Mesothelial cell of epicardium (in vitro differentiated cells): ENCODE data around the gene DIAPH3. TPM values are rescaled to one million over a fixed set of nuclear protein-coding genes. Genes with fewer than 3 reads are reported as not detected.

Experiments used
- DNase-seq, 2 experiments: peaks; one replicate each; pipeline ENCODE4 v3.0.0; 2021; ENCODE audit warnings: low spot score in 2 of 2; ENCODE audit not compliant: unreplicated experiment in 2 of 2
- H3K27ac Mint-ChIP-seq: 2 replicates; pipeline ENCODE4 v1.8.0; 2021; ENCODE audit warnings: mixed read lengths
- H3K27me3 Mint-ChIP-seq: 2 replicates; pipeline ENCODE4 v1.8.0; 2021; ENCODE audit warnings: low read depth, mixed read lengths
- H3K36me3 Mint-ChIP-seq: 2 replicates; pipeline ENCODE4 v1.8.0; 2021; ENCODE audit warnings: mixed read lengths
- H3K4me1 Mint-ChIP-seq: 2 replicates; pipeline ENCODE4 v1.8.0; 2021; ENCODE audit warnings: mixed read lengths
- H3K4me3 Mint-ChIP-seq: 2 replicates; pipeline ENCODE4 v1.8.0; 2021; ENCODE audit warnings: mild to moderate bottlenecking, moderate library complexity, mixed read lengths
- H3K9me3 Mint-ChIP-seq: 2 replicates; pipeline ENCODE4 v1.8.0; 2021; ENCODE audit warnings: mixed read lengths
- total RNA-seq: library from RNA; stranded (reverse); gene quantifications from 3 replicates; pipeline ENCODE4 v1.2.1, GENCODE V29; 2021
- TF ChIP-seq, protein P1 (sequence below): fragments of 200-600 bp; sonication (generic); IDR thresholded peaks from one replicate; pipeline ENCODE4 v1.5.0; 2021; ENCODE audit warnings: antibody characterized with exemption; ENCODE audit not compliant: unreplicated experiment

Gene DIAPH3
- total RNA-seq, 1 donor from 2014 or later = 16.8 TPM

DNA sequence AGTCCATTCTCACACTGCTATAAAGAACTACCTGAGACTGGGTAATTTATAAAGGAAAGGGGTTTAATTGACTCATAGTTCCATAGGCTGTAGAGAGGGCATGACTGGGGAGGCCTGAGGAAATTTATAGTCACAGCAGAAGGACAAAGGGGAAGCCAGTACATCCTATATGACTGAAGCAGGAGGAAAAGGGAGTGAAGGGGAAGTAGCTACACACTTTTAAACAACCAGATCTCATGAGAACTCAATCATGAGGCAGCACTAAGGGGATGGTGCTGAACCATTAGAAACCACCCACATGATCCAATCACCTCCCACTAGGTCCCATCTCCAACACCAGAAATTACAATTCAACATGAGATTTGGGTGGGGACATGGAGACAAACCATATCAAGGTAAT is 209.1 kb downstream of the DIAPH3 start:
- Mint-ChIP-seq H3K27me3 (no peaks in the 10 kb centered on the region), H3K27ac (no peak overlapping the region), H3K9me3 (peaks cover 14% of the 10 kb centered on the region), H3K36me3 (peaks cover 20% of the 10 kb centered on the region), H3K4me3 (no peak overlapping the region), H3K4me1 (peaks cover 6% of the 10 kb centered on the region)
- TF ChIP-seq, protein P1, sequence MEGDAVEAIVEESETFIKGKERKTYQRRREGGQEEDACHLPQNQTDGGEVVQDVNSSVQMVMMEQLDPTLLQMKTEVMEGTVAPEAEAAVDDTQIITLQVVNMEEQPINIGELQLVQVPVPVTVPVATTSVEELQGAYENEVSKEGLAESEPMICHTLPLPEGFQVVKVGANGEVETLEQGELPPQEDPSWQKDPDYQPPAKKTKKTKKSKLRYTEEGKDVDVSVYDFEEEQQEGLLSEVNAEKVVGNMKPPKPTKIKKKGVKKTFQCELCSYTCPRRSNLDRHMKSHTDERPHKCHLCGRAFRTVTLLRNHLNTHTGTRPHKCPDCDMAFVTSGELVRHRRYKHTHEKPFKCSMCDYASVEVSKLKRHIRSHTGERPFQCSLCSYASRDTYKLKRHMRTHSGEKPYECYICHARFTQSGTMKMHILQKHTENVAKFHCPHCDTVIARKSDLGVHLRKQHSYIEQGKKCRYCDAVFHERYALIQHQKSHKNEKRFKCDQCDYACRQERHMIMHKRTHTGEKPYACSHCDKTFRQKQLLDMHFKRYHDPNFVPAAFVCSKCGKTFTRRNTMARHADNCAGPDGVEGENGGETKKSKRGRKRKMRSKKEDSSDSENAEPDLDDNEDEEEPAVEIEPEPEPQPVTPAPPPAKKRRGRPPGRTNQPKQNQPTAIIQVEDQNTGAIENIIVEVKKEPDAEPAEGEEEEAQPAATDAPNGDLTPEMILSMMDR = no peak
- DNase-seq = no peak

DNA sequence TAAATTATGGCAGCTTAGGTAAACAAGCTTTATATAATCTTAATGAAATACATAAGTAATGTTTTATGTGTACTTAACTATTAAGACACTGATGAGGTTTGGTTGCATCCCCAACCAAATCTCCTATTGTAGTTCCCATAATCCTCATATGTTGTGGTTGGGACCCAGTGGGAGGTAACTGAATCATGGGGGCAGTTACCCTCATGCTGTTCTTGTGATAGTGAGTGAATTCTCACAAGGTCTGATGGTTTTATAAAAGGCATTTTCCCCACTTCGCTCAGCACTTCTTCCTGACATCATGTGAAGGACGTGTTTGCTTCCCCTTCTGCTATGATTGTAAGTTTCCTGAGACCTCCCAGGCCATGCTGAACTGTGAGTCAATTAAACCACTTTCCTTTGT is 212.7 kb downstream of the DIAPH3 start:
- H3K4me1 Mint-ChIP-seq = peaks cover 3% of the 10 kb centered on the region
- no peaks in the 10 kb centered on the region for H3K27me3 Mint-ChIP-seq
- H3K4me3 Mint-ChIP-seq = no peak overlapping the region
- no peak overlapping the region for H3K27ac Mint-ChIP-seq
- H3K36me3 Mint-ChIP-seq = peaks cover 8% of the 10 kb centered on the region
- TF ChIP-seq, protein P1 = no peak
- H3K9me3 Mint-ChIP-seq = peaks cover 8% of the 10 kb centered on the region
- DNase-seq = no peak

DNA sequence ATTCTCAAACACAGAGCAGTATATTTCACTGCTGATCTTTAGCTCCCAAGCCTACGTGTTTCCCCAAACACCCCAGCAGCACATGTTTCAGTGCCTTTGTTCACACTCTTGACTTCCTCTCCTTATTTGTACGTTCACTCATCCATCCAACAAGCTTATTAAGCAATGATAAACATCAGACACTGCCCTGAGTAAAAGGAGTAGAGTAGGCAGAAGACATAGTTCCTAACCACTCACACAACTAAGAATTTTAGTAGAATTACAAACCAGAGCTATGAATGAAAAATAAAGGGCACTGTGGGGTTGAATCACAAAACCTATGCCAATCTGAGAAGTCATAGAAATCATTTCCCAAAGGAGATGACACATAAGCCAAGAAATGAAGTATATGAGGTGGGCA is 213.5 kb downstream of the DIAPH3 start:
- TF ChIP-seq, protein P1 = no peak
- no peak for DNase-seq
- Mint-ChIP-seq H3K4me1 (peaks cover 3% of the 10 kb centered on the region), H3K27ac (no peak overlapping the region), H3K9me3 (peaks cover under 1% of the 10 kb centered on the region), H3K27me3 (no peaks in the 10 kb centered on the region), H3K36me3 (peaks cover under 1% of the 10 kb centered on the region), H3K4me3 (no peak overlapping the region)

DNA sequence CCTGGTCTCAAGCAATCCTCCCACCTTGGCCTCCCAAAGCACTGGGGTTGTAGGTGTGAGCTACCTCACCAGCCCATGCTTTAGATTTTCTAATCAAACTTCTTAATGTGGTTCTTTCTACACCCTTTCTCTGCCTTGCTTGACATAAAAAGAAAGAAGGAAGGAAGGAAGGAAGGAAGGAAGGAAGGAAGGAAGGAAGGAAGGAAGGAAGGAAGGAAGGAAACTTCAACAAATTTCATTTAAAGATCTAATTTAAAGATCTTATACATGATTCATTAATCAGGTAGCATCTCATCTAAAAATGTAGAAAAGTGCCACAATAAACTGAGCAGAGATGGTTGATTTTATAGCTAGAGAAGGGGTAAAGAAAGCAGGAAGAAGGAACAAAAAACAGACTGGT is 215.0 kb downstream of the DIAPH3 start:
- Mint-ChIP-seq H3K27ac (no peak overlapping the region), H3K4me1 (peaks cover 3% of the 10 kb centered on the region), H3K4me3 (no peak overlapping the region), H3K27me3 (no peaks in the 10 kb centered on the region), H3K9me3 (peaks cover 6% of the 10 kb centered on the region), H3K36me3 (peaks cover 5% of the 10 kb centered on the region)
- no peak for DNase-seq
- TF ChIP-seq, protein P1 = no peak

DNA sequence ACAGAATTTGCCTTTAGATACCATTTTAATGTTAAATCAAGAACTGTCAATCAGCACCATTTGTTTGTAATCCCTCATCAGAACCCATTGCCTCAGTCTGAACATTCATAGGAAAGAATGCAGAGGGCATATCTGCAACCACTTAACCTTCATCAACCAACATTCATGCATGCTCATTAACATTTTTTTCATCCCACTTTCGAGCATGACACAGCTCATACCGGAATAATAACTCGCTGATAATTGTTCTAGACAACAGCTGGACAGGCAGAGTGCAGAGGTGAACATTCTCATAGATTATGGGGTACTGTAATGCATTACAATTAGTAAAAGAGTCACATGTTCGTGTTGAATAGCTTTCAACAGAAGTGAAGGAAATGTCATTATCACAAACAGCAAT is 216.8 kb downstream of the DIAPH3 start:
- Mint-ChIP-seq H3K4me3 (no peak overlapping the region), H3K4me1 (no peaks in the 10 kb centered on the region), H3K36me3 (peaks cover 6% of the 10 kb centered on the region), H3K9me3 (peaks cover 6% of the 10 kb centered on the region), H3K27ac (no peak overlapping the region), H3K27me3 (no peaks in the 10 kb centered on the region)
- DNase-seq = no peak
- TF ChIP-seq, protein P1 = no peak

DNA sequence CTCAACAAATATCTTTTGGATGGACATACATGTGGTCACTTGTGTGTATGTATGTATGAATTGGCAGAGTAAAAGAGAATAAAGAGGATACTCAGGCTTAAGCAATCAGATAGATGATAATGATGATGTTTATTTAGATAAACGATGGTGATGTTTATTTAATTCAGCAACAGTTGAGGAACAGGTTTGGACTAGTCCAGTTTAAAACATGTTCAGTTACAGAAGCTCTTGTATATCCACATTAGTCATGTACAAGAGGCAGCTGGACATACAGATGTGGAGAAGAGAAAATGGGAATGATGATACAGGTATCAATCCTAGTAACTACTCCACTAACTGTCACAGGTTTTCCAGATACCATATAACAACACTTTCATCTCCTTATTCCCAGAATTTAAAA is 232.1 kb downstream of the DIAPH3 start:
- H3K4me1 Mint-ChIP-seq = no peaks in the 10 kb centered on the region
- TF ChIP-seq, protein P1 = no peak

More for the DNA sequence above, 232.1 kb downstream of the DIAPH3 start:
- Mint-ChIP-seq H3K9me3 (peaks cover 23% of the 10 kb centered on the region), H3K36me3 (peaks cover 20% of the 10 kb centered on the region), H3K27ac (no peak overlapping the region), H3K27me3 (no peaks in the 10 kb centered on the region), H3K4me3 (no peak overlapping the region)
- DNase-seq = no peak
